ENCODE data around the gene S1PR5.
"Not testable (repeated sequence)": the region's sequence is repeated elsewhere in the genome, so short reads cannot be mapped to it uniquely, and the experiment has no call there.

The S1PR5 gene

GRCh38 chr19:10517361-10517759 lies at the start of gene S1PR5:
Gene S1PR5 (minus strand): TSS chr19:10517447. CDS start chr19:10515011, 2,436 bp downstream.
- DNase-seq, result no peak

DNA sequence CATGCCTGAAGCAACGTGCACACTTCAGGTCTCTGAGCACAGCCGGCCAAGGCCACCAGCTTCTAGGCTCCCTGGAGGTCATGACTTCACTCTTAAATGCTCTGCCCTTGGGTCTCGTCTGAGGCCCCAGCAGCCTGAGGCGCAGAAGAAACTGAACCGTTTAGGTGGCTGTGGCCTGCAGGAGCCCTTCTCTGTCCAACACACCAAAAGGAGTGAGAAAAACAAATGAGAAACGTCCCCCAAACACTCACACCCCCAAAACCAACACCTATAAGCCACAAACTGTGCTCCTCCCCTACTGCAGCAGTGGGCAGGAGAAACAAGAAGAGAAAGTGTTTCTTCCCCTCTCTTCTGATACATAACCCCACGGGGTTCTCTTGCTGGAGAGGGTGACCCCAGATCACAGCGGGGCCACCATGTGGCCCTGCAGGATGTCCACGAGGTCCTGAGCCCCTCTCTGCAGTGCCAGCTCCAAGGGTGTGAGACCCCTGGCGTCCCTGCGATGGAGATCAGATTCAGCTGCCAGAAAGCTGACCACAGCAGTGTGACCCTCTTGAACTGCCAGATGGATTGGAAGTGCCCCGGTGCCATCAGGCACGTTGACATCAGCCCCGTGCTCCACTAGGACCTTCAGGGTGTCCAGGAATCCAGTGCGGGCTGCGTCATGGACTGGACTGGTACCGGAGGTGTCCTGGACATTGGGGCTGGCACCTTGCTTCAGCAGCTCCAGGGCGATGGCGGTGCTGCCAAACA lies 49.6 kb upstream of the S1PR5 start:
- peak; percentile 16 to 34 for DNase-seq

DNA sequence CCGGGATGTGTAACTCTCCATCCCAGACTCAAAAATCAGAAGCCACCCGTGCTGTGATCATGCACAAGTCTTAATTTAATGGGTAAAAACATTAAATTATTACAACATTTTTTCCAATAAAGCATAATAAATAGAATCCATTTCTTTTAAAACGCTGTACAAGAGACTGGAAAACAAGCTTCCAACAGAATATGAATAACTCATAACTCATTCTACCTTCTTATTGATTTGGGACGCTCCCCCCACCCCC lies 49.1 kb upstream of the S1PR5 start:
- DNase-seq, result no peak

DNA sequence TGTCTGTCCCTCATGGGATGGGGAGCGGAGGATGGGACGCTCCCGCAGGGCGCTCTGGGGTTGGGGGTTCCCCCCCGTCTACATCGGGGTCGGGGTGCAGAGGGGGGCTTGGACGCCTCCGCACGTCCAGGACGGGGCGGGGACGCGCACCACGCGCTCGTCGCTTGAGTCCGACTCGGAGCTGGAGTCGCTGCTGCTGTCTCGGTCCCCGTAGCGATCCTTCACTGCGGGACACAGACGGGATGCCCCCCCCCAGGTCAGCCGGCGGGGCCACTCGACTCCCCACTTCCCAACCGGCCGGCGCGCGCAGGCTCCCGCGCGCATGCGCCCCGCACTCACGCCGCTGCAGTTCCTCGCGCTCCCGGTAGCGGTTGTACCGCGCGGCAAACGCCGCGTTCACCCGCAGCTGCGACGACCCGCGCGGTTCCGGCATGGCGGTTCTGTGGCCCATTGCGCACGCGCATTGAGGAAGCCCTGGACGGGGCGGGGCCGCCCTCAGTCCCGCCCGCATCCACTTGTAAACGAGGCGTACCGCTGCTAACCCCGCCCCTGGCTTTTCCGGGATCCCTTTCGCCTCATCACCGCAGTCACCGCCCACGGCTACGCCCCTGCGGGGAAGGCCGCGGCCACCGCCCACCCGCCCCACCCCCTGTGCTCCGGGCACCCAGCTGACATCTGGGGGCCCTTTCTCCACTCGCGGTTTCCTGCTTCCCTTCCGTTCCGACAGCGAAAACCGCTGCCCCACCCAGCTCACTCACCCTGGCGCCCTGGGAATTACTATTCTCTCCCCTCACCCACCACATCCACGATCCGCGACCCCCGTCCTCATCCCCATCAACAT lies 48.5 kb upstream of the S1PR5 start, which contains the start of gene KRI1:
Gene KRI1 (minus strand): TSS at position 444 of the 841 bp plus-strand sequence. CDS start 11 bp downstream, at position 433.
- DNase-seq, result peak; percentile 98 to 99

DNA sequence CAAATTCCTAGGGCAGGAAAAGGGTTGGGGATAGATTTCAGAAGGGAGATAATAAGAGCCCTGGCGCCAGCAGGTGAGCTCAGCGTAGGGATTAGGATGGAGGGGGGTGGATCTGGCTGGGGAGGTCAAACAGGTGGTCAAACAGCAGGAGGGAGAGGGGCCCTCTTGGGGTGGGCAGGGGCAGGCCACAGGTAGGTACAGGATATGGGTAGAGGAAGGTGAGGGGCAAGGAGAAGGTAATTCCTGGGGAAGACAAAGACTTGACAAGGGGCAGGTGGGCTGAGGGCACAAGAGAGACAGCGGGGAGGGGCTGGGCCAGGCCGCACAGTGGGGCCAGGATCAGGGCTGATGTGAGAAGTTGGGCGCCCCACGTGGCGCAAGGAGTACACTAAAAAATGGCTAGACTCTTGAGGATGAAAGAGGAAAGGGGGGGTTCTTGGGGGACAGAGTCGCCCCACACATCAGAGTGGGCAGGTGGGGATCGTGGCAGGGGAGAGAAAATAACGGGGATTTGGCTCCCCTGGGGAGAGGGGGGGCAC lies 47.9 kb upstream of the S1PR5 start:
- DNase-seq, result peak; percentile 59 to 60

DNA sequence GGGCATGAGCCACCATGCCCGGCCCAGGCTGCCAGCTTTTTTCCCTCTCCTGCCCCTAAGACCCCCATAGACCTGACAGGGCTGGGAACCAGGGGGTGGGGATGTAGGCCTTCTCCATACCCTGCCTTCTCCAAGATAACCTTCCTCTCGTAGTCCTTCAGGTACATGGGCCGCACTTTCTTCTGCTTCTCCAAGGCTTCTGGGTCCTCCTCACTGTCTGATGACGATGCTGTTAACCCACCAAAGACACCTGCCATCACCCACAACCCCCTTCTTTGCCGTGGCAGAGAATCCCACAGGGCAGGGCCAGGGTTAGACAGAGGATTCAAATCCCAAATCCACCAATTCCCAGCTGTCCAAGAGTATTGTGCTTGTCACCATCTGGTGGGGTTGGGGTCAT lies 45.4 kb upstream of the S1PR5 start:
- no peak for DNase-seq

DNA sequence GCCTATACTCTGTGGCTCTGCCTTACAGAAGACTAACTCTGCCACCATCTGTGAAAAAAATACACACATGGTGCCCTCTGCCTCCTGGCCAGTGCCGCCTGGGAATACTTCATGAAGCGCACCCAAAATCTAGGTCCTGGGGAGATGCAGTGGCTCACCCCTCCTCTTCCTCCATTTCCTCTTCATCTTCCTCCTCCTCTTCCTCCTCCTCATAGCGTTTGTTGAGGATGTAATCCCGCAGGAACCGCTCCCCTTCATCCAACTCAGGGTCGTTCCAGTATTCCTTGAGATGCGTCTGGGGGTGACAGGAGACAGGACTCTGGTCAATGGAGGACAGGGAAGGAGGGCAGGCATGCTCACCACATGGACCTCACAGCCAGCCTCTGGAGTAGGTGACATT lies 42.9 kb upstream of the S1PR5 start:
- no peak for DNase-seq

DNA sequence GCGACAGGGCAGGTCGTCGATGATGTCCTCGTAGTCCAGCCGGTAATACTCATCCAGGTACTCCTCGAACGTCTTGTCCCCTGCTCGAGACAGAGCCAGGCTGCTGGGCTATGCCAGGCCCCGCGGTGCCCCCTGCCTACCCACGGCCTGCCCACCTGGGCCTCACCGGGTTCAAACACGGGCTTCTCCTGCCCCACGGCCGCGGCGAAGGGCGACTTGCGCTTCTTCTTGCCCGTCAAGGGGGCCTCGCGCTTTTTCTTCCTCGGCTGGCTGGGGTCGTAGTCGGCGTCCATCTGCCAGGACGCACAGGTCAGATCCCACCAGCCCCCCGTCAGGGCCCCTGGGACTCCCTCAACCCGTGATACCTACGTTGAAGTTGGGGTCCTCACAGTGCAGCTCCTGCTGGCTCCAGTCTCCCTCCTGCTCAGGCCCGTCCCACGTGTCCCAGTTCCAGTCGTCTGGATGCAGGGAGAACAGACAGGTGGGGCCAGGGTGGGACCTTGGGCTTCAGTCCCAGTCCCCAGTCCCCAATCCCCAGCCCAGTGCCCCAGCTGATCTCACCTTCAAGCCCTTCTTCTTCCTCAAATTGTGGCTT lies 40.5 kb upstream of the S1PR5 start:
- DNase-seq, result no peak

DNA sequence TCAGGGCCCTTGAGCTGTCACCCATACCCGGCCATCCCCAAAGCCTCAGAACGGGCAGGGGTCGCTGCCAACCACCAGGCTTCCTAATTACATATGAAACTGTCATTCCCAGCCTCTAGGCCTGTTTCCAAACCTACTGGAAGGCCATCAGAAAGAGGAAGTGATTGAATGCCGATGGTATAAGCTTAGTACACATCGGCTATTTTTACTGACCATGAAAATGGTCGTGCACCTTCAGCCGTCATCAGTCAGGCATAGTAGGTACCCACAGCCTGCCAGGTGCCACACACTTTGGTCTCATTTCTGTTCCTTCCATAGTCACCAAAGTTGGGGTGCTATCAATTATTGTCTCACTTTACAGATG lies 38.3 kb upstream of the S1PR5 start:
- no peak for DNase-seq

- DNase-seq, result no peak
These were observed 37.7 kb upstream of the S1PR5 start for GRCh38 chr19:10554760-10555609.

- peak; percentile 15 to 36 for DNase-seq
These were observed 36.7 kb upstream of the S1PR5 start for GRCh38 chr19:10553943-10554381.

DNA sequence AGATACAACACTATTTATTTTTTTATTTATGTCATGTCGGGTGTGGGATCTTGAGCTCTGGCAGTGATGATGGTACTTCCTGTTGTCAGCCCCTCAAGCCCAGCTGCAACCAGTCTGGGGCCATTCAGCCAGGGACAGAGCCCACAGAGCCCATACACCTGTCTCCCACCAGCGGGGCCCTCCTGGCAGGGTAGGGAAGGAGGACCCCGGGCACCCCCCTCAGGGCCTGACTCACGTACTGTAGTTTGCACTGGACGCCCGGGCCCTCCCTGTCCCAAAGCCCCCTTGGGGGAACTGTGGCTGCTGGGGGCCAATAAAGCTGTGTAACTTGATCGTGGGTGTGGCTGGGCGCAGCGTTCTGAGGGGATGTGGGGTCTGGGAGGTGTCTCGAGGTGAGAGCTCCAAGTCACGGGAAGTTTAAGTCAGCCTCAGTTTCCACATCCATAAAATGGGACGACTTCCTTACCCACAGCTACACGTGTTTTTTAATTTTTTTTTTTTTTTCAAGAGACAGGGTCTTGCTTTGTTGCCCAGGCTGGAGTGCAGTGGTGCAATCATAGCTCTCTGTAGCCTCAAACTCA lies 35.9 kb upstream of the S1PR5 start:
- DNase-seq, result no peak

DNA sequence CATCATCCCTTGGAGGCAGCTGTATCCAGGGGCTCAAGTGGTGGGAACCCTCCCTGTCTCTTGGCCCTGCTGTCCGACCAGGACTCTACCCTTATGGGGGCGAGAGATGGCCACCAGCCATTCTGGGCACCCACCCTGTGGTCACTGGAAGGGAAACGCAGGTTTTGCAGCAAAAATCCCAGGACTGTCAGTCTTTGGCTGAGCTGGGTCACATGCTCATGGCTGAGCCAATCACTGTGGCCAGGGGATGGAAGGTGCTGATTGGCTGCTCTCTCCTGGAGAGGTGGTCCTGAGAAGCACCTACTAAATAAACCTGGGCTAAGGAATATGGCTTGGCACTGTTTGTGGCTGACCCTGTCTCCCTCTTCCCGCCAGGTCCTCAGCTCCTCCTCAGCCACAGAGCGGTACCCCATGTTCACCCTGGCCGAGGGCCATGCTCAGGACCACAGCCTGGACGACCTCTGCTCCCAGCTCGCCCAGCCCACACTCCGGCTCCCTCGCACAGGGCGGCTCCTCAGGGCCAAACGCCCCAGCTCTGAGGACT lies 35.3 kb upstream of the S1PR5 start:
- DNase-seq, result no peak

DNA sequence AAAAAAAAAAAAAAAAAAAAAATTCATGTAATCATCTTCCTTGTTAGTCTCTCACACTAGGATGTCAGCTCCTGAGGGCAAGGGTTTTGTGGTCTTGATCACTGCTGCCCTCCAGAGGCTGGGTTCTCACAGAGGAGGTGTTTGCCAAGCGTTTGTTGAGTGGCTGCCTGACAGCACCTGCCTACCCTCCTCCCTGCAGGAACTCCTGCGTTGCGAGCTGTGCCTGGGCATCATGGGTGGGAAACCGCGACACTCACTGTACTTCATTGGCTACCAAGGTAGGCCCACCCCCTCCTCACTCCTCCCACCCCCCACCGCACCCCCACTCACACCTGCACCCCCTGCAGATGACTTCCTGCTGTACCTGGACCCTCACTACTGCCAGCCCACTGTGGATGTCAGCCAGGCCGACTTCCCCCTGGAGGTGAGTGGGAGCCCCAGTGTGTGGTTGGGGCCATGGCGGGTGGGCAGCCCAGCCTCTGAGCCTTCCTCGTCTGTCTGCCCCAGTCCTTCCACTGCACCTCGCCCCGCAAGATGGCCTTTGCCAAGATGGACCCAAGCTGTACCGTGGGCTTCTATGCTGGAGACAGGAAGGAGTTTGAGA lies 34.6 kb upstream of the S1PR5 start:
- peak in 1 of 2 donors; percentile 42 for DNase-seq

DNA sequence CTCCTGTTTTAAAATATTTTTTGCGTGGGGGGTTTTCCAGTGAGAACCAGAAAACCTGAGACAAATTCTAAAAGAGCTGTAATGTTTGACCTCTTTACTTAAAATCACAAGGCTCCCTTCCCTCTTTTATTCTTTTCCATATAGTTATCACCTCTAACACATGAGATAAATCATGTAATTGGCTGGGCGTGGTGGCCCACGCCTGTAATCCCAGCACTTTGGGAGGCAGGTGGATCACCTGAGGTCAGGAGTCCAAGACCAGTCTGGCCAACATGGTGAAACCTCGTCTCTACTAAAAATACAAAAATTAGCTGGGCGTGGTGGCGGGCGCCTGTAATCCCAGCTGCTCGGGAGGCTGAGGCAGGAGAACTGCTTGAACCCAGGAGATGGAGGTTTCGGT lies 33.8 kb upstream of the S1PR5 start:
- DNase-seq, result not testable (repeated sequence)

GRCh38 chr19:10550336-10550735 lies 33.1 kb upstream of the S1PR5 start:
- DNase-seq, result no peak

GRCh38 chr19:10549733-10550132 lies 32.5 kb upstream of the S1PR5 start:
- no peak for DNase-seq

- no peak for DNase-seq
These were observed 31.6 kb upstream of the S1PR5 start for GRCh38 chr19:10548746-10549276.

DNA sequence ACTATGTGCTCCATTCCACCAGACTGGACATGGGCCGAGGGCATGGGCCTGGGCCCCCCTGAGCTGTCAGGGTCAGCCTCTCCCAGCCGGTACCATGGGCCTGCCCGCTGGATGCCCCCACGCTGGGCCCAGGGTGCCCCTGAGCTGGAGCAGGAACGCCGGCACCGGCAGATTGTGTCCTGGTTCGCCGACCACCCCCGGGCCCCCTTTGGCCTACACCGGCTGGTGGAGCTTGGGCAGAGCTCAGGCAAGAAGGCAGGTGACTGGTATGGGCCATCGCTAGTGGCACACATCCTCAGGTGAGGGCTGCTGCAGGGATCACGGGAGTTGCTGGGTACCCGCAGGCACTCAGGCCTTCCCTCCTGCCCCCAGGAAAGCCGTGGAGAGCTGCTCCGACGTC lies 29.6 kb upstream of the S1PR5 start:
- no peak for DNase-seq

- no peak for DNase-seq
These were observed 27.6 kb upstream of the S1PR5 start for GRCh38 chr19:10544753-10545251.

GRCh38 chr19:10544242-10544752 lies 27.1 kb upstream of the S1PR5 start:
- peak in 1 of 2 donors; percentile 8 for DNase-seq
